GM18508 (cell line): ENCODE results near the gene MYCBP2.
"Not testable (repeated sequence)": the region's sequence is repeated elsewhere in the genome, so short reads cannot be mapped to it uniquely, and the experiment has no call there.

Experiments used
- ATAC-seq: cut with Tn5 transposase; IDR thresholded peaks from one replicate; pipeline ENCODE4 v1.9.1; 2021; ENCODE audit warnings: moderate number of reproducible peaks; ENCODE audit not compliant: insufficient read depth, unreplicated experiment

Gene MYCBP2

DNA sequence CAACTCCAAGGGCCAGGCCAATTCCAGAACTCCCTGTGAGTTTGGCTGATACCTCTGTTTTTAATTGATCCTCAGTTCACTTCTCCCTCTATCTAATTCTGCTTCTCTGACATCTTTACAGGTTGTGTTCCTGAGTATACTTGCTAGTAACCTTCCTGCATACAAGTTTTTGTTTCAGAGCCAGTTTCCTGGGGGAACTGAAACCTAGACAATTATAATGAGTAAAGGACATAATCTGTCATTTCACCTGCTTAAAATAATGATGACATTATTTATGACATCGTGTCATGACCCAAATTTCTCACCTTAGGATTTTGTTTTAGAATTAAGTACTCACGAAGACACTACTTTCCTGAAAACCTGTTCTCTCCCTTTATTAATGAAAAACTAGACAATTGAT lies 12.5 kb upstream of the MYCBP2 start:
- peak; percentile 53 for ATAC-seq

DNA sequence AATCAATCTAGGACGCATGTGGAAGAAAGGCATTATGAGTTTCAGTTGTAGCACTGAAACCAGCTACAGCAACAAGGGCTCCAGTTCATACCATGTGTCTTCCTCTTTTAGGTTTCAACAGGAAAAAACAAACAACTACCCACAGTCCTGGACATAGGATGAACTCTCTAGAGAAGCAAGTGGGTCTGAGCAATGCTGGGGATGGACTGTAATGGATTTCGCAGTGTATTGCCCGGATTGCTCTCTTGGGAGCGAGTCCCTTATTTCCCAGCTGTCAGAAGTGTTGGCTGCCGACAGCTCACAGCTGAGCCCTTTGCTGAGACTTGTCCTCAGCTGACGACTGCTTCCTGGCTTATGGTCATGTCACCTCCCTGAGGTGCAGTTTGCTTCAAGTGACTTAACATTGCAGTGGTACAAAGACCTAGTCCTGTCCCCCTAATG lies 12.1 kb upstream of the MYCBP2 start:
- peak; percentile 55 for ATAC-seq

DNA sequence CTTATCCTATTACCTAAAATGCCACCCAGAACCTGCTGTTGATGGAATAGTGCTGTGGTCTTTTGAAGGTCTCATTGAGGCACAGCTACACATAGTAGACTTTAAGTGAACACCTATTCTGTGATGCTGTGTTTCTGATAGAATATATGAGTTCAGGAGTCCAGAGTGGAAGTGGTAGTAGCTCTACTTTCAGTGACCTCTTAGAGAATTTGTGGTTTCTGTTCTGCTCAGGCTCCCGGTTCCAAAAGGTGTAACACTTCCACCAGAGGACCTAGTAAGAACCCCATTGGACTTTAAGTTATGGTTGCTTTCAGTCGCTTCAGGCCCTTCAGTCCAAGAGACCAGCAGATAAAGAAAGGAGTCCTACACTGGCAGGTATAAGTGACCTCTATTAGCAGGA lies 11.4 kb upstream of the MYCBP2 start:
- ATAC-seq = peak; percentile 21

DNA sequence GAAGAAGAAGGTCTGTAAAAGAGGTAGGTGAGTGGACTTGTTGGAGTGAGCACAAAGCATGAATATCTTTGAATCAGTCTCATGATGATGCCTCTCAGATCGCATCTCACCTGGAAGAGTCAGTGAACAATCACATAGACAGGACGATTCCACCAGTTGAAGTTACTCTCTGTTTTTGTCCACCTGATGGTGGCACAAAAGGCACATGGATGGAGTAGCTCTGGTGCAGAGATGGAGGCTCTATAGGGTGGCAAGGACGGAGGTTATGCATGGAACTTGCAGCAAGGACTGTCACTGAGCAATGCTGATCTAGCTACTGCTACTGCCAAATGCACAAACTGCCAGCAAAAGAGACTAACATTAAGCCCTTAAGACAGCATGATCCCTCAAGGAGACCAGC lies 10.3 kb upstream of the MYCBP2 start:
- no peak for ATAC-seq

DNA sequence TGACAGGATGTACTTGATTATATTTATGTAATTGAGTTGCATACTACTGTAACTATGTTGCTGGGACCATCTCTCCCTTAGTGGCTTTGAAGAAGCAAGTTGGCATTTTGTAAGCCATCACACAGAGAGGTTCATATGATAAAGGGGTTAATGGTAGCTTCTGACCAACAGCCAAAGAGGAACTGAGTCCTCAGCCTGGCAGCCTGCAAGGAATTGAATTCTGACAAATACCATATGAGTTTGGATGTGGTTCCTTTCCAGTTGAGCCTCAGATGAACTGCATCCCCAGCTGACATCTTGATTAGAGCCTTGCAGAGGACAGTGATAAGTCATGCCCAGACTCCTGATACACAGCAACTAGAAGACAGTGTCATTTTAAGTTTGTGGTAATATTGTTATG lies 8.6 kb upstream of the MYCBP2 start:
- no peak for ATAC-seq

DNA sequence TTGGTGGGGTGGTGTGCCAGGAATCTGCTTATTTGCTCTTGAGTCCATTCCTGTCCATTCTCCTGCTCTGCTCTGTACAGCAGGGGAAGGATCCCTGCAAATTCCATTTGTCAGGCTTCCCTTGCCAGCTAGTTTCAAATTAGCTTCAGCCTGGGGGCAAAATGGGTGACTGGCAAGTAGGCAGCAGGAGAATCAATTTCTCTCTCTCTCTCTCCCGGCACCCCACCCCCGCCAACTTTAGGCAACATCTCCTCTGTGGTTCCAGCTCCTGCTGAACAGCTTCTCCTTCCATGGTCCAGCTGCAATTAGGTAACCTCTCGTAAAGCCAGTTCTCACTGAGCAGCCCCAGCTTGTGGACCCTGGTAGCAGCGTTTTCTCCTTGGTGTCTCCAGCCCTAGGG lies 6.7 kb upstream of the MYCBP2 start:
- ATAC-seq = no peak

DNA sequence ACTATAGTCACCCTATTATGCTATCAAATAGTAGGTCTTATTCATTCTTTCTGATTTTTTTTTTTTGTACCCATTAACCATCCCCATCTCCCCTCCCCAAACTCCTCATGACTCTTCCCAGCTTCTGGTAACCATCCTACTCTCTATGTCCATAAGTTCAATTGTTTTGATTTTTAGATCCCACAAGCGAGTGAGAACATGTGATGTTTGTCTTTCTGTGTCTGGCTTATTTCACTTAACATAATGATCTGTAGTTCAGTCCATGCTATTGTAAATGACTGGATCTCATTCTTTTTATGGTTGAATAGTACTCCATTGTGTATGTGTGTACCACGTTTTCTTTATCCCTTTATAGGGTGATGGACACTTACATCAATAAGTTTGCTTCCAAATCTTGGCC lies 4.5 kb upstream of the MYCBP2 start:
- ATAC-seq = no peak

DNA sequence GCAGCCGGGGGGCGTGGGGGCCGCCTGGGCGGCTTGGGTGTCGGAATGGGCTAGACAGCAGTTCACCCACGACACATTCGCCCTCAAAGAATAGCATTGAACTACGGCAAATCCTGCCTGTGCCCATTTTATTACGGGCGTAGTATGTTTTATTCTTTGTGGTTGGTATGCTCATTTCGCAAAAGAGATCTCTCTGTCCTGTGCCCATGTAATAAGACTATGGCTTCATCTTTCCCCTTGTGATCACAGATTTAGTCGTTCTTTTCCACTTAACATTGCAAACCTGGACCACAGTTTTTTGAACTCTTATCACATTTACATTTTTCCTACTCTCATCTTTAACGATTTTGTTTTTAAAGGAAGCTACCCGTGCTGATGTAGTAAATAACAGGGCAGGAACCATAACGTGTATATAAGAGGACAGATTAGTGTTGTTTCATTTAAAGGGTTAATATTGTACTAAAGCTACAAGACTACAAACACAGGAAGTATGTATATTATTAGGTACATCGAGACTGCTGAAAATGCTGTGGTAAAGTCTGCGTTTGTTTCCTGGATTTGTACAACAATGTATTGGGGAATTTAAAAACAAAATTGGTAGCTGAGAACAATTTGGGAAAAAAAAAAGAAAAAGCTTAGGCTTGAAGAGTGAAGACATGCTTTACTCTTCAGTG lies 3.2 kb upstream of the MYCBP2 start:
- no peak for ATAC-seq

DNA sequence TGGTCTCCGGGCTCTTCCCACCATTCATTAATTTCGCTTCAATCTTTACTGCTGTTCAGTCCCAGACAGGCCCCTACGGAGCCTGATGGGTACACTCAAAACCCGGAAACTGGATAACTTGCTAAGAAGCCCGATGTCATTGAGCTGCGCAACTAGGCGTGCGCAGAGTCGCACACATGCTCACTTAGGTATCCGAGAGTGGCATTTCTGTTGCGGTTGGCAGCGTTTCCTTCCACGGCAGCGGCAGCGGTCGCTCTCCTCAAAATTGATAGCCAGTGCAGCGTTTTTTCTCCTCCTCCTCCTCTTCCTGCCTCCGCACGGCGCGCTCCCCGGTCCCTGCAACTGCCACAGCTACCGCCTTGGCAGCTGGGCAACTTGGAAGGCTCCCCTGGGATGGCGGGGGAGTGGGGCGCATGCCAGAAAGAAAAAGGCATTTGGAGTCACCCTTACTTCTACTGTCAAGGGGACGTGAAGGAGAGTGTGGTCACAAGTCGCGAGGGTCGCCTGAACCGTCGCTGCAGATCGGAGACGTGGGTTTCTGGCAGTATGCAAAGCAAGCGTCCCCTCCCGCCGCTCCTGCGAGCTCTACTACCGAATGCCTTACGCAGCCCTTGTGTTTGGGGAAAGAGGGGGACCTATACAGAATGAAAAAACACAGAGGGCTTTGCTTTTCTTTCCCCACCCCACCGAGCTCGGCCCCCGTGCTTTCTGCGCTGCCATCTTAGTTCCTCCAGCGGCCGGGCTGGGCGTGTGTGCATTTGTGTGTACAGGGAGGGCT lies 2.4 kb upstream of the MYCBP2 start:
- peak; percentile 67 for ATAC-seq

DNA sequence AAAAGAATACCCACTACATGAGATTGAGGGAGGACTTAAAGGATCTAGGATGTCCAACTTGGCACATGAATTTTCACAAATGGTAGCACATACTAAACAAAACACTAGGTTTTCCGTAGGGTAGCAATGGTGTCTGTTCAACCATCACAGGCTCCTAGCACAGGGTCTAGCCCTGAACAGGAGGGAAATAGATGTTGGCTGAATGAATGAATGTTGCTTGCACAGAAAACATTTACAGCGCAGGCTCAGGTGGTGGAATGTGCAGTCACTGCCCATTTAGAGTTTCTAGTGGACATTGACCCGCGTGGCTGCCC lies 1.9 kb upstream of the MYCBP2 start:
- ATAC-seq = peak; percentile 8

DNA sequence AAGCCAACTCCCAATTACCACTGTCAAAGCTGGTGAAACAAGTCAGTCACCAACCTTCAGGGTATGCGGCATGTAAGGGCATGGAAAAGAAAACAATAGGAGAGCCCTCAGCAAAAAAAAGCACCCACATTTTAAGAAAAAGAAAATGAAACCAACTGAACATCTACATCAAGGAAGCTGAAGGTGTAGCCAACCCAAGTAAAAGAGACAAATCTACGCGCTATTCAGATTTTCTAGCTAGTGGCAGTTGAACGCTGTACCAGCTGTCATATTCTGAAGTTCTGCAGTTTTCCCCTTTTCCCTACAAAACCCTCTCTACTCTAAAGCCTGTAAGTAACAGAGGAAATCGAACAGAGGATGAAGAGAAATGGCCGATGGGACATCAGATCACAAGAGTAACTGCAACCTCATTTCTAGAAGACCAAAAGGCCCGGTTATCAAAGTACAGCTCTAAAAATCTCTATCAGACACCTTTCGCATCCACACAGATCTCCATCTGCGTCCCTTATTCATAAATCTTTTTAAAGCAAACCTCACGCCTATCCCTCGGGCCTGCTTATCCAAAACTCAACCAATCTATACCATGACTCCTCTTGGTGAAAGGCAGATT lies 1.4 kb downstream of the MYCBP2 start:
- ATAC-seq = no peak

DNA sequence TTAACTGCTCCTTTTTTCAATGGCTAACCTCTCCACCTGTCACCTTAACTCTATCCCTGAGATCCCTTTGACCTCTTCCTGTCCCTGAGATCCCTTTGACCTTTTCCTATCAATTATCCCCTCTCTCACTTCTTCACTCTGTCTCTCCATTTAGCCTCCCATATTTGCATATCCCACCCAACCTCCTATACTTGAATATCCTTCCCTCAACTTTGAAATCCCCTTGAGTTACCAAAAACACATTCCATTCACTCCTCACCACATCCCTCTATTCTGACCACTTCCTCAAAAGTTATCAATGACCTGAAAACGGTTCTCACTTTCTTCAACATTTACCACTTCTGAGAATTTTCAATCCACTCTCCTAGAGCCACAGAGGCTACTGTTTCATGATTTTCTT lies 3.0 kb downstream of the MYCBP2 start:
- ATAC-seq = no peak

DNA sequence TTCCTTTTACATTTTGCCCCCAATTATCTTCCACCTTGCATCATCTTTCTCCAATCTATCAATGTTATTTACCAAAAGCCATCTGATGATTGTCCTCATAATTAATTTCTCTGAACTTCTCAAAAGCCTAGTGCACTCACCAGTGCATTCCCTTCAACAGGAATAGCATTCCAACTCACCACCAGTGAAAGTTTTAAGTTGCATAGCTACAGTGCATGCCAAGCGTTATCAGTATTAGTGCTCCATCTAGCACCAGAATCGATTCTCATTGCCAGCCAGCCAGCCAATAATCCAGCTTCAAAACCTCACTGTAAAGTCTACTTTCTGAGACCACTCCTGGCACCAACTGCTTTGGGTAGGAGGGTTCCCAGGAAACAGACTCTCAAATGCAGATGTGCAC lies 7.4 kb downstream of the MYCBP2 start:
- ATAC-seq = no peak

DNA sequence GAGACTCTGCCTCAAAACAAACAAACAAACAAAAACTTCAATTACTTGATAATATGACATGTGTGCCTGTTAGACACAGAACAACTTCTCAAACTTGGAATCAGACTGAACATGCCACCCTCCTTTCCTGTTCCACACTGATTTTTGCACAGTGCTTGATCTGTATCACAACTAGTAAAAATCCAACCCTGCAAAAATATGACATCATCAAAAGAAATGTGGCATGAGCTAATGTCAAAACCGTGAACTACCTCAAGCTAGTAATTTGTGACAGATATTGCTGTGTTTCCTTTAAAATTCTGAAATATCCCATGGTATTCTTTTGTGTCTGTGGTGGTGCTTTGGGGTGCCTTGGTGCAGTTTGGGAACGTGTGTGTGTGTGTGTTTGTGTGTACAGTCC lies 8.2 kb downstream of the MYCBP2 start:
- no peak for ATAC-seq

DNA sequence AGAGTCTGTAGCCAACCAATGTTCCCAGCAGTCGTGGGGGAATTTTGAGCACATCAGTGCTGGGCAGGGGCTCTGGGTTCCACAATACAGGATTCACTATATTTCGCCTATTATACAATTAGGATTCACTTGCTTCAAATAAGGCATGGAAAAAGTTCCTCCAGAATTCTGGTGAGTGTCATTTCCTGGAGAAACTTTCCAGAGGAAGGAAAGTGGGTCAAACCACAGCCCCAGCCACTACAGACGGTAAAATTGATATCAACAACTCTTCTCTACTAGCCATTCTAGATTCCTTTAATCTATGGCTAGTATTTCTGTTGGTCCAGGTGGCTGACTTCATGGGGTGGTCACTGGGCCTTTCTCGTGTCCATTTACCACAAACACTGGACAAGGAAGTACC lies 10.5 kb downstream of the MYCBP2 start:
- no peak for ATAC-seq

DNA sequence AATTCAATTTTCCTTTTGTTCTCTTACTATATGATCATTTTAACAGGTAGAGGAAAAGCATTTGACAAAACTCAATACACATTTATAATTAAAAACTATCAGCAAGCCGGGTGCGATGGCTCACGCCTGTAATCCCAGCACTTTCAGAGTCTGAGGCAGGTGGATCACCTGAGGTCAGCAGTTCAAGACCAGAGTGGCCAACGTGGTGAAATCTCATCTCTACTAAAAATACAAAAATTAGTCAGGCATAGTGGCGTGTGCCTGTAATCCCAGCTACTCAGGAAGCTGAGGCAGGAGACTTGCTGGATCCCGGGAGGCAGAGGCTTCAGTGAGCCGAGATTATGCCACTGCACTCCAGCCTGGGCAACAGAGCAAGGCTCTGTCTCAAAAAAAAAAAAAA lies 11.4 kb downstream of the MYCBP2 start:
- not testable (repeated sequence) for ATAC-seq

DNA sequence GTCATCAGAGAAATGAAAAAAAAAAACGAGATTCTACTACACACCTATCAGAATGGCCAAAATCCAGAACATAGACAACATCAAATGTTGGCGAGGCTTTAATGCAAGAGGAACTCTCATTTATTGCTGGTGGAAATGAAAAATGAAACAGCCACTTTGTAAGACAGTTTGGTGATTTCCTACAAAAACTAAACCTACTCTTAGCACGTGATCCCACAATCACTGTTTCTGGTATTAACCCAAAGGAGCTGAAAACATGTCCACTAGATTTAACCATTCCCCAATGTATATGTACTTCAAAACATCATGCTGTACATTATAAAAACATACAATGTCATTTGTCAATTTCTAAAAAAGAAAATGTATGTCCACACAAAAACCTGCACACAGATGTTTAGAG lies 13.0 kb downstream of the MYCBP2 start:
- ATAC-seq = no peak

DNA sequence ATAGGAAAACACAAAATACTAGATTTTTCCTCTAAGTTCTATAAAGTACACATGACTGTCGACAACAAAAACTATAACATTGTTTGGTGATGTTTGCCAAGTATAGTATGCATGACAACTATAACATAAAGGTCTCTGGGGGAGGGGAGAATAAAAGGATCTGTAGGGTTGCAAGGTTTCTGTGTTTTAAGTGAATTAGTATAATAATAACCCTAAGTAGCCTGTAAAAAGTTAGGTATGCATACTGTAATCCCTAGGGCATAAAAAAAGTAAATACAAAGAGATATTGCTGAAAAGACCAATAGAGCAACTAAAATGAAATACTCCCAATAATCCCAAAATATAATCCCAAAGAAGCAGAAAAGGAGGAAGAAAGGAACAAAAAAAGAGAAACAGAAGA lies 14.6 kb downstream of the MYCBP2 start:
- ATAC-seq = no peak

DNA sequence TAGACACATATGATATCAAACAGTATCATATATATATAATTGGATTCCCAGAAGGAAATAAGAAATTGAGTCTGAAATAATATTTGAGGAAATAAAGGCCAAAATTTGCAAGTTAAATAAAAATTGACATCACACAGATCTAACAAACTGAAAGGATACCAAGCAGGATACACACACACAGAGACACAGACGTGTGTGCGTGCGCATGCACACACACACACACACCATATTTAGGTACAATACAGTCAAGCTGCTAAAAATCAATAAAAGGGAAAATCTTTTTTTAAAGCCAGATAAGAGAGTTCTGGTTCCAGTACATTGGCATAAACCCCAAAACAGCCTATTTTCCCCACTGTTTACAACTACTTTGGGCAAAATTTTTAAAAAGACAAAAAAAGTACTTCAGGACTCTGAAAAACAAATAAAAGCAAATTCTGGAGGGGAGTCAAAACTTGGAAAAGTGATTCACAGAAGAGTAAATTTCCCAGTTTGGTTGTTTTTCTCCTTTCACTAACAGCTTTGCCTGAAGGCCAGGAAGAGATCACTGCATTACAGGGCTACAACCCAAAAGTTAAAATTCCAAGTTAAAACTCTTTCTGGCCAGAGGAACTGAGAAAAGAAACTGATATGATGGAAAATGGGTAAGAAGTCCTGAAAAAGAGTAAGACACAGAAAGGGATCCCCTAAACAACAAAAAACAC lies 16.2 kb downstream of the MYCBP2 start:
- no peak for ATAC-seq

DNA sequence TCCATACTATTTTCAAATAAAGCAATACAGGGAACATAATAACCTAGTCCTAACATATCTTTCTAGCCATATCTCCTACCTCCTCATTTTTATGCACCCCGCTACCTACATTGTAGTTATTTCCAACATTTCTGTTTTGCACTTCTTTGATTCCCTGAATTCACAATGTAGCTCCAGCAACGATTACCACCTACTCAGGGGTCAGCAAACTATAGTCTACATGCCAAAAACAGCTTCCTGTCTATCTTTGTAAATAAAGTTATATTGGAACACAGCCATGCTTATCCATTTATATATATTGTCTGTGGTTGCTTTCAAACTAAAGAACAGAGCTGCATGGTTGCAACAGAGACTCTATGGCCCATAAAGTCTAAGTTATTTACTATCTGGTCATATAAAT lies 16.7 kb downstream of the MYCBP2 start:
- ATAC-seq = no peak

DNA sequence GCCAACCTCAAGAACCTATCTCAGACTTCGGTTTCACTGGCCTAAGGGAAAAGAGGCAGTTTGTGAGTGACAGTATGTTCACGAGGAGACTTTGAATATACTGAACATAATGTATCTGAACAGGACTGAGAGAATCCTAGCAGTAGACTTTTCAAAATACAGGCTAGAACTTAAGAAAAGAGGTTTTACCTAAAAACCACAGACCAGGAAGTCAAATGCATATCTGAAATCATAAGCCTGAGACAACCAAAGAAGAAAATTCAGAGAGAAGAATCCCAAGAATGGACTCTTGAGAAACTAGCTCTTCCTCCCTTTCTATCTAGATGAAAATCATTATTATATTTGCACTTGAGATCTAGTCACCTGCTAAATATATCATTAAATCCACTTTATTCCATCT lies 17.6 kb downstream of the MYCBP2 start:
- no peak for ATAC-seq
